Aorta (tissue), 5 donors: ENCODE data around the gene RNF180. TPM values are rescaled to one million over a fixed set of nuclear protein-coding genes. Genes with fewer than 3 reads are reported as not detected.
"Not testable (repeated sequence)": the region's sequence is repeated elsewhere in the genome, so short reads cannot be mapped to it uniquely, and the experiment has no call there.

Experiments used
- ATAC-seq: fragments of 200-7000 bp; cut with Tn5 transposase; one replicate; pipeline ENCODE4 v1.9.1; 2022; ENCODE audit warnings: moderate library complexity; ENCODE audit not compliant: low FRiP score
- DNase-seq, 2 donors: peaks; one replicate each; pipeline ENCODE4 v3.0.0-alpha.2; 2020
- H3K27ac ChIP-seq, 2 donors: one replicate each; pipeline ENCODE4 v1.5.1; 2013; ENCODE audit warnings: low read length in 2 of 2, mild to moderate bottlenecking in 2 of 2, moderate library complexity in 2 of 2, control low read depth in 1 of 2, inconsistent platforms in 1 of 2, low read depth in 1 of 2
- H3K27me3 ChIP-seq, 2 donors: one replicate each; pipeline ENCODE4 v1.6.1; 2013; ENCODE audit warnings: control low read depth in 1 of 2, low read length in 1 of 2, mild to moderate bottlenecking in 1 of 2, moderate library complexity in 1 of 2; ENCODE audit not compliant: insufficient read depth in 2 of 2, control insufficient read depth in 1 of 2
- H3K36me3 ChIP-seq, 2 donors: one replicate each; pipeline ENCODE4 v1.6.1; 2013; ENCODE audit warnings: control low read depth in 1 of 2, low read length in 1 of 2, mild to moderate bottlenecking in 1 of 2; ENCODE audit not compliant: insufficient read depth in 2 of 2, control insufficient read depth in 1 of 2
- H3K4me1 ChIP-seq, 2 donors: one replicate each; pipeline ENCODE4 v1.6.1; 2013; ENCODE audit warnings: low read length in 2 of 2, control low read depth in 1 of 2, mild to moderate bottlenecking in 1 of 2, moderate library complexity in 1 of 2; ENCODE audit not compliant: insufficient read depth in 2 of 2, control insufficient read depth in 1 of 2
- H3K4me3 ChIP-seq, 2 donors: one replicate each; pipeline ENCODE4 v1.5.1; 2013; ENCODE audit warnings: low read length in 2 of 2, control low read depth in 1 of 2, mild to moderate bottlenecking in 1 of 2
- H3K9me3 ChIP-seq: one replicate; pipeline ENCODE4 v1.6.1; 2013; ENCODE audit warnings: mild to moderate bottlenecking, low read length; ENCODE audit not compliant: control insufficient read depth
- WGBS, 2 donors: extraction: QIAGEN DNeasy Blood & Tissue Kit; methylation state at CpG; one replicate each; pipeline ENCODE4 v1.1.7; 2013; 5-methylcytosine and 5-hydroxymethylcytosine counted together
- intact Hi-C, 2 donors: fragments of 100-400 bp; cut with DNase I; formaldehyde crosslinking; loops; one replicate each; pipeline versions ENCODE4 v1.14.2 to v1.15.0; 2022
- polyA plus RNA-seq, 2 donors: library from polyadenylated mRNA; stranded (reverse); fragments of 200-250 nt; gene quantifications; one replicate each; pipeline ENCODE4 v1.2.3, GENCODE V29; 2013
- total RNA-seq, 2 donors: library from RNA; stranded (reverse); fragmentation: NEBNext Ultra II Directional; extraction: Animal tissue kit (Norgen Biotek cat#: 25700); gene quantifications; one replicate each; pipeline ENCODE4 v1.2.1, GENCODE V29; 2021
- donor health status: healthy with polysubstance abuse.
- donor health status: Bipolar disorder and iron deficiency.
- donor health status: DM: no; HTN: no; CAD: no.
- donor health status: DM: no; HTN: no; CAD: no.
- donor health status: DM: yes; HTN: yes; CAD: no.

The RNF180 gene
- total and polyA plus RNA-seq, 4 donors: 6.1 to 44.5 (median 19.7) TPM

GRCh38 chr5:64339769-64340168 lies 174.1 kb downstream of the RNF180 start:
- H3K4me3 ChIP-seq: no peak overlapping the region
- H3K36me3 ChIP-seq: no peaks in the 10 kb centered on the region
- WGBS, 2 donors: 63 to 71% methylated on average over 1 of the region's 1 CpG
- ATAC-seq (no peak), DNase-seq (no peak)
- intact Hi-C loops: no loop called here
- no peak overlapping the region for H3K27ac ChIP-seq
- no peaks in the 10 kb centered on the region for H3K4me1 ChIP-seq
- H3K27me3 ChIP-seq: no peaks in the 10 kb centered on the region
- no peaks in the 10 kb centered on the region for H3K9me3 ChIP-seq

GRCh38 chr5:64340293-64340692 lies 174.7 kb downstream of the RNF180 start:
- H3K4me1 ChIP-seq: no peaks in the 10 kb centered on the region
- WGBS, 2 donors: 26 to 30% methylated on average over 1 of the region's 1 CpG
- H3K36me3 ChIP-seq: no peaks in the 10 kb centered on the region
- H3K27me3 ChIP-seq: no peaks in the 10 kb centered on the region
- intact Hi-C loops: no loop called here
- no peaks in the 10 kb centered on the region for H3K9me3 ChIP-seq
- H3K27ac ChIP-seq: no peak overlapping the region
- ATAC-seq: no peak
- DNase-seq: no peak
- no peak overlapping the region for H3K4me3 ChIP-seq

- intact Hi-C loops: no loop called here
Observed at GRCh38 chr5:64341340-64341739, 175.7 kb downstream of the RNF180 start.

GRCh38 chr5:64344501-64344900 lies 178.9 kb downstream of the RNF180 start:
- Histone ChIP-seq H3K4me3 (no peak overlapping the region), H3K27me3 (no peaks in the 10 kb centered on the region), H3K36me3 (no peaks in the 10 kb centered on the region), H3K4me1 (no peaks in the 10 kb centered on the region), H3K9me3 (no peaks in the 10 kb centered on the region), H3K27ac (no peak overlapping the region)
- DNase-seq (no peak), ATAC-seq (no peak)
- intact Hi-C loops: no loop called here
- WGBS, 2 donors: 97 to 100% methylated on average over 1 of the region's 1 CpG

More at GRCh38 chr5:64341340-64341739, 175.7 kb downstream of the RNF180 start:
- Histone ChIP-seq H3K9me3 (no peaks in the 10 kb centered on the region), H3K27ac (no peak overlapping the region), H3K4me3 (no peak overlapping the region), H3K36me3 (no peaks in the 10 kb centered on the region), H3K4me1 (no peaks in the 10 kb centered on the region), H3K27me3 (no peaks in the 10 kb centered on the region)
- DNase-seq (no peak), ATAC-seq (no peak)
- 87 to 99% methylated on average over 1 of the region's 1 CpG for WGBS, 2 donors

- Histone ChIP-seq H3K4me1 (no peaks in the 10 kb centered on the region), H3K9me3 (no peaks in the 10 kb centered on the region), H3K4me3 (no peak overlapping the region), H3K36me3 (no peaks in the 10 kb centered on the region), H3K27ac (no peak overlapping the region), H3K27me3 (no peaks in the 10 kb centered on the region)
- intact Hi-C loops: no loop called here
- ATAC-seq: no peak
- no peak for DNase-seq
Observed at GRCh38 chr5:64347309-64347708, 181.7 kb downstream of the RNF180 start.

GRCh38 chr5:64364426-64364825 lies 198.8 kb downstream of the RNF180 start:
- no peak overlapping the region for H3K27ac ChIP-seq
- no peak overlapping the region for H3K4me3 ChIP-seq
- no peaks in the 10 kb centered on the region for H3K36me3 ChIP-seq
- H3K4me1 ChIP-seq: no peaks in the 10 kb centered on the region
- 41 to 46% methylated on average over 3 of the region's 3 CpGs for WGBS, 2 donors
- DNase-seq (no peak), ATAC-seq (no peak)
- H3K27me3 ChIP-seq: no peaks in the 10 kb centered on the region
- H3K9me3 ChIP-seq: no peaks in the 10 kb centered on the region
- intact Hi-C loops: no loop called here

- Histone ChIP-seq H3K27ac (no peak overlapping the region), H3K9me3 (peaks cover 4% of the 10 kb centered on the region), H3K4me1 (peaks cover 0 to 2% of the 10 kb centered on the region in 2 donors), H3K27me3 (no peaks in the 10 kb centered on the region), H3K36me3 (no peaks in the 10 kb centered on the region), H3K4me3 (no peak overlapping the region)
- DNase-seq (no peak), ATAC-seq (no peak)
- intact Hi-C loops: no loop called here
Observed at GRCh38 chr5:64384765-64385164, 219.1 kb downstream of the RNF180 start.

GRCh38 chr5:64397552-64397951 lies 231.9 kb downstream of the RNF180 start:
- no peaks in the 10 kb centered on the region for H3K27me3 ChIP-seq
- 81 to 90% methylated on average over 1 of the region's 1 CpG for WGBS, 2 donors

GRCh38 chr5:64398735-64399134 lies 233.1 kb downstream of the RNF180 start:
- H3K27me3 ChIP-seq, H3K9me3 ChIP-seq, H3K4me3 ChIP-seq, intact Hi-C loops, DNase-seq, ATAC-seq, H3K27ac ChIP-seq, H3K4me1 ChIP-seq, H3K36me3 ChIP-seq: not testable (repeated sequence)
- WGBS, 2 donors: 94 to 96% methylated on average over 5 of the region's 5 CpGs

More at GRCh38 chr5:64397552-64397951, 231.9 kb downstream of the RNF180 start:
- H3K4me3 ChIP-seq: no peak overlapping the region
- no peak overlapping the region for H3K27ac ChIP-seq
- H3K4me1 ChIP-seq: no peaks in the 10 kb centered on the region
- intact Hi-C loops: no loop called here
- H3K9me3 ChIP-seq: no peaks in the 10 kb centered on the region
- no peak for DNase-seq
- ATAC-seq: no peak
- no peaks in the 10 kb centered on the region for H3K36me3 ChIP-seq
